Endothelial cell of umbilical vein (primary cell): Measurements from ENCODE around the gene TTC4. TPM values are rescaled to one million over a fixed set of nuclear protein-coding genes. Genes with fewer than 3 reads are reported as not detected.

ENCODE experiments used
- BruUV-seq: library from RNA; stranded (reverse); fragments of 400-500 nt; replicated peaks from 2 replicates; lab custom pipeline; 2021; lab: Mats Ljungman, UMichigan
- CTCF ChIA-PET: fragments of 300-600, 350-600 bp; sonication (Branson Sonifier 250); formaldehyde crosslinking; loops from one replicate; lab custom pipeline; 2021; ENCODE audit warnings: antibody characterized with exemption, inconsistent platforms; lab: Charles Lee
- POLR2A ChIA-PET: fragments of 300-600, 350-600 bp; sonication (Branson Sonifier 250); formaldehyde crosslinking; loops from one replicate; lab custom pipeline; 2021; ENCODE audit warnings: antibody characterized with exemption, inconsistent platforms; lab: Charles Lee
- DNase-seq: peaks from one replicate; pipeline ENCODE4 v3.0.0-alpha.2; 2011; ENCODE audit warnings: low read depth, low spot score
- FAIRE-seq: peaks from 2 replicates; lab custom pipeline; 2011; peaks lifted over from hg19 to GRCh38; lab: Jason Lieb, UNC
- H2AFZ ChIP-seq: 2 replicates; pipeline ENCODE4 v1.6.0; 2012; ENCODE audit warnings: low read depth, low read length, control low read depth, inconsistent platforms
- H3K27ac ChIP-seq: 2 replicates; pipeline ENCODE4 v1.5.1; 2011; ENCODE audit warnings: low read depth, mild to moderate bottlenecking, control low read depth, low read length, moderate library complexity; ENCODE audit not compliant: insufficient read depth
- H3K27me3 ChIP-seq, 2 experiments: 2 replicates each; pipeline versions ENCODE4 v1.6.0 to v1.6.1; 2011; ENCODE audit warnings: low read length in 2 of 2, mixed read lengths in 1 of 2; ENCODE audit not compliant: control insufficient read depth in 2 of 2, insufficient read depth in 2 of 2
- H3K36me3 ChIP-seq, 2 experiments: 2 replicates in 1 of 2; 3 replicates in 1 of 2; pipeline ENCODE4 v1.5.1; 2011; ENCODE audit warnings: low read length in 2 of 2, mild to moderate bottlenecking in 1 of 2, moderate library complexity in 1 of 2; ENCODE audit not compliant: control insufficient read depth in 2 of 2, insufficient read depth in 2 of 2; ENCODE audit errors: extremely low read depth in 1 of 2
- H3K4me1 ChIP-seq: 3 replicates; pipeline ENCODE4 v1.5.1; 2011; ENCODE audit warnings: mild to moderate bottlenecking, low read length; ENCODE audit not compliant: control insufficient read depth, insufficient read depth; ENCODE audit errors: extremely low read depth
- H3K4me2 ChIP-seq: 2 replicates; pipeline ENCODE4 v1.6.1; 2011; ENCODE audit warnings: low read length, control low read depth, mixed read lengths; ENCODE audit not compliant: insufficient read depth
- H3K4me3 ChIP-seq, 3 experiments: fragments of 200-600 bp in 1 of 3; sonication (generic), shearing (Covaris generic) in 1 of 3; replicated peaks in 1 of 3; 2 replicates each; pipeline ENCODE4 v1.5.1; 2011 to 2016; ENCODE audit warnings: control low read depth in 3 of 3, low read length in 3 of 3, mild to moderate bottlenecking in 2 of 3, inconsistent platforms in 1 of 3, low read depth in 1 of 3, moderate library complexity in 1 of 3; ENCODE audit not compliant: insufficient read depth in 1 of 3
- H3K79me2 ChIP-seq: 2 replicates; pipeline ENCODE4 v1.6.0; 2012; ENCODE audit warnings: low read length, inconsistent platforms; ENCODE audit not compliant: control insufficient read depth, insufficient read depth
- H3K9ac ChIP-seq: replicated peaks from 2 replicates; pipeline ENCODE3; 2011; ENCODE audit warnings: low read length, control low read depth; ENCODE audit not compliant: insufficient read depth; ENCODE audit errors: extremely low read depth
- H3K9me1 ChIP-seq: replicated peaks from 3 replicates; pipeline ENCODE4 v1.6.0; 2011; ENCODE audit warnings: mild to moderate bottlenecking, low read length; ENCODE audit not compliant: control insufficient read depth, insufficient read depth; ENCODE audit errors: extremely low read depth
- H3K9me3 ChIP-seq: replicated peaks from 2 replicates; pipeline ENCODE4 v1.5.1; 2012; ENCODE audit warnings: low read length, inconsistent platforms; ENCODE audit not compliant: control insufficient read depth, insufficient read depth
- H4K20me1 ChIP-seq: replicated peaks from 2 replicates; pipeline ENCODE3; 2011; ENCODE audit warnings: mild to moderate bottlenecking, low read length; ENCODE audit not compliant: control insufficient read depth, insufficient read depth; ENCODE audit errors: extremely low read depth
- EZH2 ChIP-seq: IDR thresholded peaks from 2 replicates; pipeline ENCODE4 v1.6.1; 2012; ENCODE audit warnings: borderline replicate concordance, low read depth, mild to moderate bottlenecking, moderate library complexity, low read length, inconsistent platforms; ENCODE audit not compliant: severe bottlenecking
- FOS ChIP-seq: IDR thresholded peaks from 2 replicates; pipeline ENCODE4 v1.6.1; 2011; ENCODE audit warnings: mild to moderate bottlenecking, low read length, moderate library complexity, borderline replicate concordance; ENCODE audit not compliant: insufficient read depth
- GATA2 ChIP-seq: IDR thresholded peaks from 2 replicates; pipeline ENCODE4 v1.7.0; 2011; ENCODE audit warnings: low read depth, mild to moderate bottlenecking, moderate library complexity, mixed read lengths, low read length; ENCODE audit not compliant: insufficient read length, insufficient read depth
- JUN ChIP-seq: IDR thresholded peaks from 2 replicates; pipeline ENCODE4 v1.6.1; 2011; ENCODE audit warnings: borderline replicate concordance, low read depth; ENCODE audit not compliant: insufficient read length, insufficient read depth
- MYC ChIP-seq: IDR thresholded peaks from one replicate; pipeline ENCODE4 v1.6.1; 2011; ENCODE audit warnings: mild to moderate bottlenecking, low read depth, low read length
- POLR2A ChIP-seq: IDR thresholded peaks from 2 replicates; pipeline ENCODE4 v1.6.1; 2012; ENCODE audit warnings: low read depth, mild to moderate bottlenecking, control low read depth, low read length
- POLR2AphosphoS5 ChIP-seq: IDR thresholded peaks from 2 replicates; pipeline ENCODE4 v1.6.1; 2012; ENCODE audit warnings: low read depth, mild to moderate bottlenecking, control low read depth, low read length, moderate library complexity; ENCODE audit not compliant: insufficient read depth
- dilution Hi-C: fragments of 300-500 bp; cut with MboI; formaldehyde crosslinking; loops from one replicate; pipeline ENCODE4 v1.15.0; 2019; ENCODE audit warnings: low sequenced_read_pairs; ENCODE audit not compliant: extremely low pct_ligation_motif_present
- intact Hi-C: fragments of 100-400 bp; cut with micrococcal nuclease; formaldehyde crosslinking; loops from one replicate; pipeline ENCODE4 v1.10.0; 2022
- polyA plus RNA-seq, 4 experiments: library from polyadenylated mRNA; depleted of rRNA in 3 of 4; stranded (reverse) in 3 of 4; unstranded in 1 of 4; fragments of >200 nt; gene quantifications; 2 replicates each; pipeline versions ENCODE4 v1.2.1 to v1.2.3, GENCODE V29; 2011 to 2012; ENCODE audit warnings: missing spikeins in 1 of 4
- total RNA-seq: library from RNA; stranded (reverse); gene quantifications from 2 replicates; pipeline ENCODE4 v1.2.3, GENCODE V29; 2021
- TF ChIP-seq, protein P1 (sequence below), 2 donors: IDR thresholded peaks; 1 replicate in 1 of 2; 2 replicates in 1 of 2; pipeline ENCODE4 v1.5.1; 2011; ENCODE audit warnings: low read length in 2 of 2, mild to moderate bottlenecking in 2 of 2, moderate library complexity in 2 of 2, control low read depth in 1 of 2, inconsistent platforms in 1 of 2, low read depth in 1 of 2; ENCODE audit not compliant: insufficient read depth in 1 of 2; ENCODE audit errors: extremely low read depth in 1 of 2
- TF ChIP-seq, protein P2 (sequence below): IDR thresholded peaks from 2 replicates; pipeline ENCODE4 v1.6.1; 2011; ENCODE audit not compliant: insufficient read depth, insufficient read length

The TTC4 gene
- total and polyA plus RNA-seq, 2 donors (not counting 3 experiments of a cell fraction or from before 2014, with no cell fraction given) = 19.2 to 28.8 TPM

DNA sequence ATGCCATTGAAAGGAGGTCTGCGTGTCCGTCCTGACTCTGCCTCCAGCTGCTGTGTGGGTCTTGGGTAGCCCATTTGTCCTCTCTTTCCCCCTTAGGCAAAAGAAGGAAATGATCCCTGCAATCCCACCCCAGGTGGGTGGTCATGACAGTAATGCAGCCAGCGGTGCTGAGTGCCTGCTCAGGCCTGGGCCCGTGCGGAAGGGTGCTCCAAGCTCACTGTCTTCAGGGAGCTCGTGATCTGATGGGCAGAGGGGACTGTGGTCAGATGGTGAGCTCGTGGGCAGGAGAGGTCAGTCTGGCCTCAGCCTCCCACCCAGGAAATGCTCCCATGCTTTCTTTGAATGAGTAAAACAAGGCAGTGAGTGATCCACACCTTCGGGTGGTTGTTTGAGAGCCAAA, 35.3 kb upstream of the TTC4 start:
- Histone ChIP-seq H2AFZ (no peak overlapping the region), H3K27ac (no peak overlapping the region), H3K27me3 (peaks cover 0 to 4% of the 10 kb centered on the region in 2 experiments), H3K79me2 (no peaks in the 10 kb centered on the region), H3K36me3 (no peaks in the 10 kb centered on the region), H3K4me3 (no peak overlapping the region), H3K4me1 (no peaks in the 10 kb centered on the region), H3K9me1 (no peaks in the 10 kb centered on the region), H3K9me3 (no peaks in the 10 kb centered on the region), H3K4me2 (no peak overlapping the region), H3K9ac (no peak overlapping the region), H4K20me1 (no peaks in the 10 kb centered on the region)
- dilution Hi-C loops (no loop called here), intact Hi-C loops (no loop called here)
- POLR2A ChIA-PET = no interaction called here
- CTCF ChIA-PET = interaction anchor here (1.2 kb wide), 1 partner anchor 11 kb away, joined by 3 read pairs; no protein-coding TSS in a partner anchor
- TF ChIP-seq GATA2 = no peak
- no peak for TF ChIP-seq POLR2A
- TF ChIP-seq POLR2AphosphoS5 = no peak
- TF ChIP-seq FOS = no peak
- TF ChIP-seq JUN = no peak
- TF ChIP-seq EZH2 = no peak
- no peak for TF ChIP-seq MYC
- TF ChIP-seq, protein P1, sequence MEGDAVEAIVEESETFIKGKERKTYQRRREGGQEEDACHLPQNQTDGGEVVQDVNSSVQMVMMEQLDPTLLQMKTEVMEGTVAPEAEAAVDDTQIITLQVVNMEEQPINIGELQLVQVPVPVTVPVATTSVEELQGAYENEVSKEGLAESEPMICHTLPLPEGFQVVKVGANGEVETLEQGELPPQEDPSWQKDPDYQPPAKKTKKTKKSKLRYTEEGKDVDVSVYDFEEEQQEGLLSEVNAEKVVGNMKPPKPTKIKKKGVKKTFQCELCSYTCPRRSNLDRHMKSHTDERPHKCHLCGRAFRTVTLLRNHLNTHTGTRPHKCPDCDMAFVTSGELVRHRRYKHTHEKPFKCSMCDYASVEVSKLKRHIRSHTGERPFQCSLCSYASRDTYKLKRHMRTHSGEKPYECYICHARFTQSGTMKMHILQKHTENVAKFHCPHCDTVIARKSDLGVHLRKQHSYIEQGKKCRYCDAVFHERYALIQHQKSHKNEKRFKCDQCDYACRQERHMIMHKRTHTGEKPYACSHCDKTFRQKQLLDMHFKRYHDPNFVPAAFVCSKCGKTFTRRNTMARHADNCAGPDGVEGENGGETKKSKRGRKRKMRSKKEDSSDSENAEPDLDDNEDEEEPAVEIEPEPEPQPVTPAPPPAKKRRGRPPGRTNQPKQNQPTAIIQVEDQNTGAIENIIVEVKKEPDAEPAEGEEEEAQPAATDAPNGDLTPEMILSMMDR (IDR thresholded peaks at IDR 0.05; ENCODE audit: extremely low read depth in 1 of 2, insufficient read depth in 1 of 2, low read depth in 1 of 2, low read length in 2 of 2) = no peak
- TF ChIP-seq, protein P2, sequence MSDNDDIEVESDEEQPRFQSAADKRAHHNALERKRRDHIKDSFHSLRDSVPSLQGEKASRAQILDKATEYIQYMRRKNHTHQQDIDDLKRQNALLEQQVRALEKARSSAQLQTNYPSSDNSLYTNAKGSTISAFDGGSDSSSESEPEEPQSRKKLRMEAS = no peak
- BruUV-seq = no TSS peak
- DNase-seq (no peak), FAIRE-seq (no peak)
